HG02970 (cell line): Measurements from ENCODE around the gene ERGIC3.
"Not testable (repeated sequence)": the region's sequence is repeated elsewhere in the genome, so short reads cannot be mapped to it uniquely, and the experiment has no call there.

ENCODE experiments used
- ATAC-seq: cut with Tn5 transposase; IDR thresholded peaks from one replicate; pipeline ENCODE4 v1.9.1; 2021; ENCODE audit warnings: mild to moderate bottlenecking, moderate library complexity, moderate number of reproducible peaks; ENCODE audit not compliant: unreplicated experiment, low FRiP score

Gene ERGIC3

DNA sequence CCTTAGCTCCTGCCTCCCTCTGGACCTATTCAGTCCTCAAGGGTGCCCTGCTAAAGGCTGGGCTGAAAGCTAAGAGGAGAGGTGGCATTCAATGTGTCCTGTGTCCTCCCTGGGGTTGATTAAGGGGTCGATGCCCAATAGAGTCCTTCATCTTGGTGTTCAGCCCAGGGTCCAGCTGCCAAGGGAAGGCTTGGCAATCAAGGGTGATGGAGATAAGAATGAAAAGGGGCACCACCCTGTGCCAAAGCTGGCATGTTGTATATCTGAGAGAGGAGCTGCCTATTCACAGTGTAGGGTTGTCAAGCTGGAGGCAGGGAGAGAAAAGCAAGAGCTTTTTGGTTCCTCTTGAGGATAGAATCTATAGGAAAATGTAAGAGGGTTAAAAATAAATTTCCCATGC, 24.8 kb upstream of the ERGIC3 start:
- ATAC-seq, result no peak

DNA sequence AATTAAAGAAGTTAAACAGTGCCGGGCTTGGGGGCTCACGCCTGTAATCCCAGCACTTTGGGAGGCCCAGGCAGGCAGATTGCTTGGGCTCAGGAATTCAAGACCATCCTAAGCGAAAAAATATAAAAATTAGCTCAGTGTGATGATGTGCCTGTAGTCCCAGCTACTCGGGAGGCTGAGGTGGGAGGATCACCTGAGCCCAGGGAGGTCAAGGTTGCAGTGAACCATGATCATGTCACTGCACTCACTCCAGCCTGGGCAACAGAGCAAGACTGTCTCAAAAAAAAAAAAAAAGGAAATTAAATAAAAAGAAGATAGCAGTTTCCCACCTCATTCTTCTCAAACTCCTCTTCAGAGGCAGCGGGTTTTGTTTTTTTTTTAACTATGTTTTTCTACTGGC, 24.1 kb upstream of the ERGIC3 start:
- ATAC-seq, result not testable (repeated sequence)

DNA sequence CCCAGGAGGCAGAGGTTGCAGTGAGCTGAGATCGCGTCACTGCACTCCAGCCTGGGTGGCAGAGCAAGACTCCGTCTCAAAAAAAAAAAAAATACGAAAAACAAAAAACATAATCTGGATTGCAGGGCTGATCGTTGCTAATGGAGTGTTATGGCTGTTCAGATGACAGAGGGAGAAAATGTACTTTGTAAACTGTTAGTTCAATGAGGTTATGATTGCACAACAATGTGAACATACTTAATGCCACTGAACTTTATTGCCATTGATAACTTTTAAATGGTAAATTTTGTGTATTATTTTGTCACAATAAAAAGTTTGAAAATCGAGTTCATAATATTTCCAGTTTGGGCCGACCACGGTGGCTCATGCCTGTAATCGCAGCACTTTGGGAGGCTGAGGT, 22.9 kb upstream of the ERGIC3 start:
- ATAC-seq, result no peak

DNA sequence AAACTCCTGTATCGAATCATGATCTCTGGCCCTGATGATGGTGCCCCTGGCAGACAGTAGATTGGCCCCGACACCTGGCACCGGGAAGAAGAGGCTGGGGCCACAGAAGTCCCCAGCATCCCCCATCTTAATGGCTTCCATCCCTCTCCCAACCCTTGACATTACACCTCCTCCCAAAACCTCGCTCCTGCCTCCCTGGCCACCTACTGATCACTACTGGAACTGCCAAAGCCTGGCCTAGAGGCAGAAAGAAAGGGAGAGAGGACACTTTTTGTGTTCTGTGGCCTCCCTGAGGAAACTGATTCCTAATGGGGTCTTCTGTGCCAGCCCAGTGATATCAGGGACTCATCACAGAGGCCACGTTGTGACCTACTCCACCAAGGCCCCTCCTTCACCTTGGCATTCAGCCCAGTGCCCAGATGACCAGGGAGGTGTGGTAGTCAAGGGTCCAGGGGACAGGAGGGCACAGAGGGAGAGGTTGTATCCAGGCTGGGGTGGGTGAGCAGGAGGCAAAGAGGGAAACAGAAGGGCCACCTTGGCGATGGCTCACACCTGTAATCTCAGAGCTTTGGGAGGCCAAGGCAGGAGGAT, 18.5 kb upstream of the ERGIC3 start:
- ATAC-seq, result no peak

DNA sequence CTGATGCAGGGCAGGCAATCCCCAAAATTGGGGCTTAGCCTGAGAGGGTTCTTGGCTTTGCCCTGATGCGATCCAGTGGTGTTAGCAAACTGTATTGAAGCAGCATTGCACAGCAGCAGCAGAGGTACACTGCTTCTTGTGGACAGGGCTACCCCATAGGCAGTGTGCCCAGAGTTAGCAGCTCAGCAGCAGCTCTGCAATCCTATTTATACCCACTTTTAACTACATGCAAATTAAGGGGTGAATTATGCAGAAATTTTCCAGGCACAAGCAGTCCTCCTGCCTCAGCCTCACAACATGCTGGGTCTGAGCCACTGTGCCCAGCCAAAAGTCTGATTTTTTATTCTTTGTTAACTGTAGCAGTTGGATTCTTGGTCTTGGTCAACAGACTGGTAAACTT, 16.2 kb upstream of the ERGIC3 start:
- no peak for ATAC-seq

DNA sequence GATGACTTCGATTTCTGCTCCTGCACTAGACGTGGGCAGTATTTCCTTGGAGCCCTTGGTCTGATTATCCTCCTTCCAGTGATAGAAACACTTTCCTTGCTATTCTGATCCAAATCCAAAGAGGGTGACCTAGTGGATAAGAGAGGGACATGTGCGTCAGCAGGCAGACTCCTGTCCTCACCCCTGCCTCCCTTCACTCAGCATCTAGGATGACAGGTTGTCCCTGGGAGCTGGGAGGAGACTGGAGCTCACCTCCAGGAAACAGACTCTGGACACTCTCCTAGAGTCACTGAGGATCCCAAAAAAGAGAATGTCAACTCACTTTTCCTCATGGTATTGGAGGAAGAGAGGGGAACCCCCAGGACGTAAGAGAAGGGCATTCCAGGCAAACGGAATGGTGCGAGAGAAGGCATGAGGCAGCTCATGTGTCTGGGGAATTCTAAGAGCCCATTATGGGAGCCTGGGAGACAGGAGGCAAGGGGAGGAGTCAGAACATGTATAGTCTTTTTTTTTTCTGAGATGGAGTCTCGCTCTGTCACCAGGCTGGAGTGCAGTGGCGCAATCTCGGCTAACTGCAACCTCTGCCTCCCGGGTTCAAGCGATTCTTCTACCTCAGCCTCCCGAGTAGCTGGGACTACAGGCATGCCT, 14.6 kb upstream of the ERGIC3 start:
- no peak for ATAC-seq

DNA sequence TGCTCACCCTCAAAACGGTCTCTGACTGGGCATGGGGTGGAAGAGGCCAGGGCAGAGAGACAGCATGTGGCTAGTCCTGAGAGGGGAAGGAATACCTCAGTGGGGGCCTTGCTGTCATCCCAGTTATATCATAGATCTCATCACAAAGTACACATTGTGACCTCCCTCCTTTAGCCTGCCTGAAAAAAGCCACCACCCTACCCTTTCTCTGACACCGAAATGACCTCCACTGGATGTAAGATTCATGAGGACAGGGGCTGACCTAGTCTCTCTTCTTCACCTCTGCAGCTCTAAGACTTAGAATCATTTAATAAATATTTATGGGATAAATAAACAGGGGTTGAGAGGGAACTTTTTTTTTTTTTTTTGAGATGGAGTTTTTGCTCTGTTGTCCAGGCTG, 12.3 kb upstream of the ERGIC3 start, which contains the start of gene C20orf173:
Gene C20orf173 (minus strand): TSS at position 101 of the 400 bp plus-strand sequence. CDS start 279 bp downstream, outside the sequence.
- no peak for ATAC-seq

DNA sequence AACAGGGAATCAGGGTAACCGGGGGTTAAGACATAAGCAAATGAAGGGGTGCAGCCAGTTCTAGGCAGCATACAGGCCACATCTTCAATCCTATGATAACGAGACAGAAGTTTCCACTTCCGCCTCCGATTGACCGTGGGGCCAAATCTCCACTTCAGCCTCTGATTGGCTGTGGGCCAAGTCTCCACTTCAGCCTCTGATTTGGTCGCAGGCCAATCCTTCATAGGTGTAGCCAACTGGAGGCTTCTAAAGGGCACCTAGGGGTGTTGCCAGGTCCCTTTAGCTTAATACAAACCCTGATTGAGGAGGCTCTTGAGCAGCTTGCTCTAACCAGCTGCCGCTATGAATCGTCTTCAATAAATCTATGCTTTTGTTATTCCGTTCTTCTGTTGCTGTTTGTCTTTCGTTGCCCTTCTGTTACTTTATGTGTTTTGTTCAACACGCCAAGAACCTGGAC, 2.1 kb upstream of the ERGIC3 start:
- ATAC-seq, result no peak

DNA sequence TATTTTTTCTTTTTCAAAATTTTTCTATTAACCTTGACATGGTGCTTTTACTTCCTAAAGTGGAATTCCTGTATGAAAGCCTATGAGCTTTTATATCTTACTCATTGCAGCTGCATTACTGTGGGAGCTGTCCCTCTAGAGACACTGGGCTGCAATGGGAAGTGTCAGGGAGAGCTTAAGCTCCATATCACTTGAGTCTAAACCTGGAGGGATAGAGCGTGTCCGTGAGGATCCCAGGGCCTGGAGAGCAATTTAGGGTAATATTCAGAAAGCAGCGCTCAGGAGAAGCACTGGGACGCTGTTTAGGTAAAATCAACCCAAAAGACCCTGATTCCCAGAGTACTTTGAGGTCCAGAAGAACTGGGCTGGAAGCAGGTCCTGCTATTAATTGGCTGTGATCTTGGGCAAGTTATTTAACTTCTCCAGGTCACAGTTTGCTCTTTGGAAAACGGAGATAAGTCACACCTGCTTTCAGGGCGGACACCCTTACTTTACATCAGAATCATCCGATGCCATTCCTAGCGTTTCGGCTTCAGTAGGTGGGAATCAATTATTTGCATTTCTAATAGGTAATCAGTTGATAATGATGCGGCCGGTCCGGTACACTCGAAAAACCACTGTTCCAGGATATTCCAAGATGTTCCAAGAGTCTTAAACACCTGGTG, 628 bp upstream of the ERGIC3 start:
- no peak for ATAC-seq

DNA sequence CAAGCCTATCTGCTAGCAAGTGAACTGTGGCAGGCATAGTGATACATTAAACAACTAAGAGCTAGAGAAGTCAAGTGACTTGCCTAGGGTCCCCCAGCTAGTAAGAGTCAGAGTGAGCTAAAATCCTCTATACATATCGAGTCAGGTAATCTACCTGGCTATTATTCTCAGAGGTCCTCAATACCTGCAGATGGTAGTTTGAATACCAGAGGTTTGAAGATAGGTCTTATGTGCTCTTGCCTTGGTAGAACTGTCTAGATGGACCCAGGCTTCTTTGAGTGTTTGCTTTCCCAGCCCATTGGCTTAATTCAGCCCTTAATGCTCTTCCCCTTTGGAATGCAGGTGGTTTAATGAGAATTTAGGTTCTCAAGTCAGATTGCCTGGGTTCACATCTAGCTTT, 1.1 kb downstream of the ERGIC3 start:
- ATAC-seq, result no peak

DNA sequence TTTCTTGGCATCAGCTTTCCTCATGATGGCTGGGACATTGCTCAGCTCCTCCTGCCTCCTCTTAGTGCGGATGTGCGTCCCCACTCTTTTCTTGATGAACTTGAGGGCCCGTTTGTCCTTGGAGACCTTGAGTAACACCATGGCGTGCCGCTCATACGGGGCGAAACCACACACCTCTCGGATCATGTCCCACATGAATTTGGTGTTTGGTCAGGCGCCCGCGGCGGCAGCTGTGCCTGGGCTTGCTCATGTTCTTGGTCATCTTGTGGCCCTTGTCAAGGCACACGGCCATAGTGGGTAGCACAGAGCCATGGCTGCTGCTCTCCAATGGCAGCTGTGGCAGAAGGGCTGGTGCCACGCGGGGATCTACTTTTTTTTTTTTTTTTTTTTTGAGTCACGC, 2.6 kb downstream of the ERGIC3 start:
- ATAC-seq, result no peak

DNA sequence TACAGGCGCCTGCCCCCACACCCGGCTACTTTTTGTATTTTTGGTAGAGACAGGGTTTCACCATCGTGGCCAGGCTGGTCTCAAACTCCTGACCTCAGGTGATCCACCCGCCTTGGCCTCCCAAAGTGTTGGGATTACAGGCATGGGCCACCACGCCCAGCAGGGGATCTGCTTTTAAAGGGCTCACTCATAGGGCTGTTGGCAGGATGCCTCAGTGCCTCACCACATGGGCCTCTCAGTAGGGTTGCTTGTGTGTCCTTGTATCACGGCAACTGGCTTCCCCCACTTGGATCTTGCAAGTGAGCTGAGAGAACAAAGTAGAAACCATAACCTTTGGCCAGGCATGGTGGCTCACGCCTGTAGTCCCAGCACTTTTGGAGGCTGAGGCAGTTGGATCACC, 3.1 kb downstream of the ERGIC3 start:
- not testable (repeated sequence) for ATAC-seq

DNA sequence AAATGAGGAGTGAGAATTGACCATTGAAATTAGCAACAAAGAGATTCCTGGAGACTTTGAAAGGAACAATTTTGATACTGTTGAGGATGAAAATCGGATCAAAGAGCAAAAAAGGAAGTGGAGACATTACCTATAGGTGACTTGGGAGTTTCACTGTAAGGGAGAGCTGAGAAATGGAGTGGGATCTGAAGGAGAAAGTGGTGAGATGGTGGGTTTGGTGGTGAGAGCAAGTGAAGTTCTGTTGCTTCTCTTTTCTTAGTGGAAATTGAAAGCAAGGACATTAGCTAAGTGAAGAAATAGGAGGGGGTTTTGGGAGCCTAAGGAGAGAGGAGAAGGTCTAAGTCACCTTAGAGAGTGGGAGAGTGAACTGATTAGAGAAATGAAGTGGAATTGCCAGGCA, 4.2 kb downstream of the ERGIC3 start:
- ATAC-seq, result no peak

DNA sequence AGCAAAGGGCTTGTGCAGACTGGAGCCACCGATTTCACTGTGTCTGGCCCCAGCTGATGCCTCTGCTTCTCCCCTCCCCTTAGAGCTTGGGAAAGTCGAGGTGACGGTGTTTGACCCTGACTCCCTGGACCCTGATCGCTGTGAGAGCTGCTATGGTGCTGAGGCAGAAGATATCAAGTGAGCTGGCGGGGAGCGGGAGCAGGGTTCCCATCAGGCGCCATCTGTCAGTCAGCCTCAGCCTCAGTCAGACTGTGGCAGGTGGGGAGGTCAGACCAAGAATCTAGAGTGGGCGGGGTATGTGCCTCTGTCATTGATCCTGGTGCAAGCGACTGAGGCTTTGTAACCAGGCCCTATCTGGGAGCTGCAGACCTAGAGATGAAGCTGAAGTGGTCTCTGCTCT, 5.5 kb downstream of the ERGIC3 start:
- ATAC-seq, result no peak

DNA sequence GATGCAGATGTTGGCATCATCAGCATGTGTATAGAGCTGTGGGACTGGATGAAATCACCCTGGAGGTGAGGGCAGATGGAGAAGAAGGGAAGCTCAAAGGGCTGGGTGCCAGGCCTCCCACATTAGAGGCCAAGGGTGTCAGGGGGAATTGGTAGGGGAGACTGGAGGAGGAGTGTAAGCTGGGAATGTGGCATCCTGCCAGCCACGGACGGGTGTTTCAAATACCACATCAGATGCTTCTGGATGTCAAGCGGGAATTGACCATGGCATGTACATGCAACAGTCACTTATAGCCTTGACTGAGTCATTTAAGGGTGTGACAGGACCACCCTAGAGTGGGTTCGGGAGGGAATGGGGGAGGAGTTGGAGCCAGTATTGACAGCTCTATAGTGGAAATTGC, 9.6 kb downstream of the ERGIC3 start:
- ATAC-seq, result no peak

DNA sequence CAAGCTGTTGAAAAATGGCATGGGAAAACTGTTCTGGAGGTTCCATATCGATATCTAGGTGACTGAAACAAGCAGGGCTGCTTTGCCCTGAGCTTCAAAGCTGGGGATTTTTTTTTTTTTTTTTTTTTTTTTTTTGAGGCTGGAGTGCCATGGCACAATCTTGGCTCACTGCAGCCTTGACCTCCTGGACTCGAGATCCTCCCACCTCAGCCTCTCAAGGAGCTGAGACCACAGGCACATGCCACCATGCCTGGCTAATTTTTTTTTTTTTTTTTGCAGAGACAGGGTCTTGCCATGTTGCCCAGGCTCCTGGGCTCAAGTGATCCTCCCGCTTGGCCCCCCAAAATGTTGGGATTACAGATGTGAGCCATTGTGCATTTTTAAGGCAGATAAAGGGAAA, 11.0 kb downstream of the ERGIC3 start:
- no peak for ATAC-seq

DNA sequence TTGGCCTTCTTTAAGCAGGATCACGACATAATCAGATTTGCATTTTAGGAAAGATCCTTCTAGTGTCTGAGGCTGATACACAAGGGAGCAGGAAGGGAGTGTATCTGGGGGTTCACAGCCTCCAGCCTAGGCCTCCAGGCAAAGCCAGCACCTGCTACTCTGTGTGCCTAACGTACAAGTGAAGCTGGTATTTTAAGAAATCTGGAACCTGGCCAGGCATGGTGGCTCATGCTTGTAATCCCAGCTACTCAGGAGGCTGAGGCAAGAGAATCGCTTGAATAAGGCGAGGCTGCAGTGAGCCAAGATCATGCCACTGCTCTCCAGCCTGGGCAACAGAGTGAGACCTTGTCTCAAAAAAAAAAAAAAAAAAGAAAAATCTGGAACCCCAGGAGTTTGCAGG, 13.6 kb downstream of the ERGIC3 start:
- ATAC-seq, result not testable (repeated sequence)

DNA sequence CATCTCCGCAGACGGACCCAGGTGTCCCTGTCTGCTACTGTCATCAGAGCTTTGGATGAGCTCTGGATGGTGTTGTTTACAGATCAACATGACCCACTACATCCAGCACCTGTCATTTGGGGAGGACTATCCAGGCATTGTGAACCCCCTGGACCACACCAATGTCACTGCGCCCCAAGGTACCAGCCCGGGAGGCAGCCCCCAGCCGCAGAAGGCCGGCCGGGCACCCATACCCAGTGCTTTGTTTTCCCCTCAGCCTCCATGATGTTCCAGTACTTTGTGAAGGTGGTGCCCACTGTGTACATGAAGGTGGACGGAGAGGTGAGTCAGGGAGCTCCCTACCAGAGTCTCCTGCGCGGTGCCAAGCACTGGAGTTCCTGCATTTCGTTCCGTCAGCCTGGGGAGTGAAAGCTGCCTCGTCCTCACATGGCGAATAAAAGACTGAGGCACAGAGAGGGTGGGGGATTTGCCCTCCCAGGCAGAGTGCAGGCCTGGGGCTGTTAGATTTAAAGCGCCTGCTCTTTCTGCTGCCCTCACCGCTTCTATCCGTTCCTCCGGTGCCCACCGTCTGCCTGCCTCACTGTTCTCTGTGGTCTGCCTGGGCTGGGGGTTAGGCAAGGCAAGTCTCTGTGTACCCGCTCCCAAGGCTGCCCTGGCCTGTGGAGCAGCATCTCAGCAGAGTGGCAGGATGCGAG, 14.2 kb downstream of the ERGIC3 start:
- ATAC-seq, result no peak

DNA sequence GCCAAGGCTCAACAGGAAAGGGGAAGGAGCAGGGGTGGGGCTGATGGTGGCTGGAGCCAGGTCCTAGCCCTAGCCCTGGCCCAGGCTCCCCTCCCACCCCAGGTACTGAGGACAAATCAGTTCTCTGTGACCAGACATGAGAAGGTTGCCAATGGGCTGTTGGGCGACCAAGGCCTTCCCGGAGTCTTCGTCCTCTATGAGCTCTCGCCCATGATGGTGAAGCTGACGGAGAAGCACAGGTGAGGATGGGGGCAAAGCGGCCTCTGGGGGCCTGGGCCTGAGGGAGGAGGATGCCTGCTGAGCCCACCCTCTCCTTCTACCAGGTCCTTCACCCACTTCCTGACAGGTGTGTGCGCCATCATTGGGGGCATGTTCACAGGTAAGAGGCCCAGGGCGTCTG, 15.0 kb downstream of the ERGIC3 start:
- ATAC-seq, result no peak

DNA sequence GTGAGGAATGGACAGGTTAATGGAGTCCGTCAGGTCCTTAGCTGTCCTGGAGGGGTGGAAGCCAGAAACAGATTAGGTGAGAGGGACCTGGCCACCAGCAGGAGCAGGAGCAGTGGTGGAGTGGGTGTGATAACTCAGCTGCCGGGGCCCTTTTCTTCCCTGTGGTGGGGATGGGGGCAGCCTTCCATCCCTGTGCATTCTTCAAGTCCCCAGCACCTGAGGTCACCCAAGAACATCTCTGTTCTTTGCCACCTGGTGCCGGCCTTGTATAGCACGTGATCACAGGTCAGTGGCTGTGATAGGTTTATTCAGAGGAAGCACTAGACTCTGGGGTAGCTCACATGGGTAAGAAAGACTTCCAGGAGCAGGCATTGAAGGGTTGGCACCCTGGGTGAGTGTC, 16.6 kb downstream of the ERGIC3 start:
- ATAC-seq, result no peak

DNA sequence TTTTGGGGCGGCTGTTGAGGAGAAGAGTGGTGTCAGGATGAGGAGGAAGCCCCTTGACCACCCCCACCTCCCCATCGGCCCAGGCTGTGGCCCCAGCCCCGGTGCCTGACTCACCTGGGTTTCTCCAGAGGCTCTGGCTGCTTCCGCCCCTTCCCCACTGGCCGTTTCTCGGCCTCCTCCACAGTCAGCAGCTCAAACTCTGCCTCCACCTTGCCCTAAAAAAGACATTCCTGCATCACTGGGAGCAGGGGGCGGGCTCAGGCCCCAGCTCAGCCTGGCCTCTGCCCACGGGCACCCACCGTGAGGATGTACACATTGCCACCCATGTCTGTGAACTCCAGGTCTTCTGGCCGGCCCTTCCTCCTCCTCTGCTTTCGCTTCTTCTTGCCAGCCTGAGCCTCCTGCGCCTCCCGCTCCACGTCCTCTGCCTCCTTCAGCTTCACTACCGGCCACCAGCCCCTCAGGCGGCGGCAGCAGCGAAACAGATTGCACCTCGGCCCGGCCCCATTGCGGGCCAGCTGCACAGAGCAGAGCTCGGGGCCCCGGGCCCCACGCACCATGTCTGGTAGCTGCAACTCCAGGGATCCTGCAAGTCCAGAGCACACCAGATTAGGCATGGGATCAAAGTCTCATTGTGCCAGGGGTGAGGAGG, 17.3 kb downstream of the ERGIC3 start:
- ATAC-seq, result no peak
